Bladder microvascular endothelial cell (primary cell): ENCODE results near the gene HIGD1A. TPM values are rescaled to one million over a fixed set of nuclear protein-coding genes. Genes with fewer than 3 reads are reported as not detected.

ENCODE experiments used
- total RNA-seq: library from RNA; depleted of rRNA; stranded (reverse); fragments of >200 nt; gene quantifications from 2 replicates; pipeline ENCODE4 v1.2.3, GENCODE V29; 2014

Gene HIGD1A
- 79.0 and 99.9 TPM in 2 replicates for total RNA-seq

DNA sequence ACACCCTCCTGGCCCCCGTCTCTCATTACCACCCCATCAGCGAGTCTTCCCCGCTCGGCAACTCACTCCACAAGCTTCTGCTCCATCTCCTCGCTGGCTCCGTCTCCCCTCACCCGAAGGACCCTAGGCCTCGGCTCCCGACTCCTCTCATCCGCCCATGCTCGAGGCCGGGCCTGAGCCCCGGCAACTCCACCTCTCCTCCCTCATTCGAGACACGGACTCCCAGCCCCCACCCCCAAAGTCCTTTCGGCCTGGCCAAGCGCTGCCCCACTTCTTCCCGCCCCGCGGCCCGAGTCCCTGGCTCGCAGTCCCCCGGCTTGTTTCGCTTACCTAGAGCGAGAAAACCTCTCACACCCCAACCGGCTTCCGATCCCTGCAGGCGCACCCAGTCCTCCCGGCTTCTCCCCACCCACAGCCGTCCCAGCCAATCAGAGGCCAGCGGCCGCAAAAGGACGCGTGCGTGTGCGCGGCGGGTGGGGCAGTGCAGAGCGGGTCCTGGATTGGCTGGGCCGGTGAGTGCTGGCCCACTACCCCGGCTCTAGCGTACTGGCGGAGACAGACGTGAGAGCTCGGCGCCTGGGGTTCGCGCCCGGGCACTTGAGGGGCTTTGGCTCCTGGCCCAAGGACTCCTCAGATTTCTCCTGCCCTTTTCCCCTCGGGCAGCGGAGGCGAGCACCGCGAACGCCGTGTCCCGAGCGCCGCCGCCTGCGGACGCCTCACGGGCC lies at the start of gene HIGD1A:
Gene HIGD1A (minus strand): TSS at position 385 of the 725 bp plus-strand sequence. CDS start 10,237 bp downstream, outside the sequence.

GRCh38 chr3:42809202-42809601 lies 4.9 kb upstream of the HIGD1A start, which contains the start of gene ACKR2:
ACKR2 (plus strand) TSS chr3:42809445; CDS start chr3:42864503, 55,058 bp downstream.

GRCh38 chr3:42772670-42773408 lies 31.5 kb downstream of the HIGD1A start, which contains the start of gene CCDC13:
CCDC13 (minus strand) TSS chr3:42773253; CDS start chr3:42758345, 14,908 bp downstream.

Other genes with a start within 250 kb of the HIGD1A start
- gene SEC22C, start 222.5 kb downstream of the HIGD1A start, total RNA-seq, result 49.9 and 81.4 TPM in 2 replicates
- 17.1 and 20.7 TPM in 2 replicates for gene SS18L2, start 213.6 kb downstream of the HIGD1A start, total RNA-seq
- 41.6 and 81.3 TPM in 2 replicates for gene NKTR, start 203.8 kb downstream of the HIGD1A start, total RNA-seq
- gene ZBTB47, start 150.8 kb downstream of the HIGD1A start, total RNA-seq, result 10.5 and 15.3 TPM in 2 replicates
- gene KLHL40, start 119.0 kb downstream of the HIGD1A start, total RNA-seq, result not detected in 2 replicates
- not detected in 2 replicates for gene HHATL, start 101.7 kb downstream of the HIGD1A start, total RNA-seq
- 0.57 TPM in 1 of 2 replicates, not detected in the other for gene CCDC13, start 31.2 kb downstream of the HIGD1A start, total RNA-seq
- 0.16 and 6.9 TPM in 2 replicates for gene ACKR2, start 5.0 kb upstream of the HIGD1A start, total RNA-seq
- not detected in 2 replicates for gene CYP8B1, start 71.4 kb upstream of the HIGD1A start, total RNA-seq
- gene ZNF662, start 101.7 kb upstream of the HIGD1A start, total RNA-seq, result 0.81 and 3.3 TPM in 2 replicates
- under 0.01 TPM in 1 of 2 replicates, not detected in the other for gene GASK1A, start 174.8 kb upstream of the HIGD1A start, total RNA-seq